ENCODE results near the gene HYDIN. TPM values are rescaled to one million over a fixed set of nuclear protein-coding genes. Genes with fewer than 3 reads are reported as not detected.

The HYDIN gene
- total and polyA plus RNA-seq, 4 donors = 0.14 to 3.0 (median 0.60) TPM

DNA sequence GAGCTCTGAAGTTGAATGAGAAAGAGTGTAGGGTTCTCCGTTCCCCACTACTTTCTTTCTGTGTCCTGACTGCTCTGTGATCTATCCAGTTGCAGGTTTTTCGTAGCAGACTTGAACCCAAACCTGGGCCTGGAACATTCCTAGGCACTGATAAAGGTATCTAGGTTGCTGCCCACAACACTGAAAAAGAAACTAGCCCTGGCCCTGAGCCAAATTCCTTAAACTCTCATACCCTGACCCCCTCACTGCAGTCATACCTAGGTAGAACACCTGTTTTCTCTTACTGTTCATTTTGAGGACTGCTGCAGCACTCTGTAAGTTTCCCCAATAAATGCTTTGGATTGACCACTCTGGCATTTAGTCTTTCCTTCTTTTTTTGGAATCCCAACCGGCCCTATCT, 5.4 kb downstream of the HYDIN start:
- DNase-seq (ENCODE audit: low spot score) = no peak
- H3K27ac ChIP-seq (ENCODE audit: low read depth in 1 of 2, low read length in 2 of 2) = no peak overlapping the region
- WGBS = 84% methylated on average over 3 of the region's 3 CpGs
- H3K36me3 ChIP-seq (ENCODE audit: control insufficient read depth in 4 of 4, insufficient read depth in 3 of 4, low read depth in 1 of 4, low read length in 3 of 4) = no peaks in the 10 kb centered on the region
- TF ChIP-seq FOXA1 (IDR thresholded peaks at IDR 0.05) = no peak
- TF ChIP-seq, protein P1, sequence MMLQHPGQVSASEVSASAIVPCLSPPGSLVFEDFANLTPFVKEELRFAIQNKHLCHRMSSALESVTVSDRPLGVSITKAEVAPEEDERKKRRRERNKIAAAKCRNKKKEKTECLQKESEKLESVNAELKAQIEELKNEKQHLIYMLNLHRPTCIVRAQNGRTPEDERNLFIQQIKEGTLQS (IDR thresholded peaks at IDR 0.05) = no peak
- TF ChIP-seq, protein P2, sequence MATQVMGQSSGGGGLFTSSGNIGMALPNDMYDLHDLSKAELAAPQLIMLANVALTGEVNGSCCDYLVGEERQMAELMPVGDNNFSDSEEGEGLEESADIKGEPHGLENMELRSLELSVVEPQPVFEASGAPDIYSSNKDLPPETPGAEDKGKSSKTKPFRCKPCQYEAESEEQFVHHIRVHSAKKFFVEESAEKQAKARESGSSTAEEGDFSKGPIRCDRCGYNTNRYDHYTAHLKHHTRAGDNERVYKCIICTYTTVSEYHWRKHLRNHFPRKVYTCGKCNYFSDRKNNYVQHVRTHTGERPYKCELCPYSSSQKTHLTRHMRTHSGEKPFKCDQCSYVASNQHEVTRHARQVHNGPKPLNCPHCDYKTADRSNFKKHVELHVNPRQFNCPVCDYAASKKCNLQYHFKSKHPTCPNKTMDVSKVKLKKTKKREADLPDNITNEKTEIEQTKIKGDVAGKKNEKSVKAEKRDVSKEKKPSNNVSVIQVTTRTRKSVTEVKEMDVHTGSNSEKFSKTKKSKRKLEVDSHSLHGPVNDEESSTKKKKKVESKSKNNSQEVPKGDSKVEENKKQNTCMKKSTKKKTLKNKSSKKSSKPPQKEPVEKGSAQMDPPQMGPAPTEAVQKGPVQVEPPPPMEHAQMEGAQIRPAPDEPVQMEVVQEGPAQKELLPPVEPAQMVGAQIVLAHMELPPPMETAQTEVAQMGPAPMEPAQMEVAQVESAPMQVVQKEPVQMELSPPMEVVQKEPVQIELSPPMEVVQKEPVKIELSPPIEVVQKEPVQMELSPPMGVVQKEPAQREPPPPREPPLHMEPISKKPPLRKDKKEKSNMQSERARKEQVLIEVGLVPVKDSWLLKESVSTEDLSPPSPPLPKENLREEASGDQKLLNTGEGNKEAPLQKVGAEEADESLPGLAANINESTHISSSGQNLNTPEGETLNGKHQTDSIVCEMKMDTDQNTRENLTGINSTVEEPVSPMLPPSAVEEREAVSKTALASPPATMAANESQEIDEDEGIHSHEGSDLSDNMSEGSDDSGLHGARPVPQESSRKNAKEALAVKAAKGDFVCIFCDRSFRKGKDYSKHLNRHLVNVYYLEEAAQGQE (IDR thresholded peaks at IDR 0.05) = no peak
- no peak for TF ChIP-seq SP1 (IDR thresholded peaks at IDR 0.05)
- TF ChIP-seq NR2F2 (IDR thresholded peaks at IDR 0.05) = no peak
- TF ChIP-seq, protein P3, sequence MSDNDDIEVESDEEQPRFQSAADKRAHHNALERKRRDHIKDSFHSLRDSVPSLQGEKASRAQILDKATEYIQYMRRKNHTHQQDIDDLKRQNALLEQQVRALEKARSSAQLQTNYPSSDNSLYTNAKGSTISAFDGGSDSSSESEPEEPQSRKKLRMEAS (IDR thresholded peaks at IDR 0.05) = no peak
- TF ChIP-seq, protein P4, sequence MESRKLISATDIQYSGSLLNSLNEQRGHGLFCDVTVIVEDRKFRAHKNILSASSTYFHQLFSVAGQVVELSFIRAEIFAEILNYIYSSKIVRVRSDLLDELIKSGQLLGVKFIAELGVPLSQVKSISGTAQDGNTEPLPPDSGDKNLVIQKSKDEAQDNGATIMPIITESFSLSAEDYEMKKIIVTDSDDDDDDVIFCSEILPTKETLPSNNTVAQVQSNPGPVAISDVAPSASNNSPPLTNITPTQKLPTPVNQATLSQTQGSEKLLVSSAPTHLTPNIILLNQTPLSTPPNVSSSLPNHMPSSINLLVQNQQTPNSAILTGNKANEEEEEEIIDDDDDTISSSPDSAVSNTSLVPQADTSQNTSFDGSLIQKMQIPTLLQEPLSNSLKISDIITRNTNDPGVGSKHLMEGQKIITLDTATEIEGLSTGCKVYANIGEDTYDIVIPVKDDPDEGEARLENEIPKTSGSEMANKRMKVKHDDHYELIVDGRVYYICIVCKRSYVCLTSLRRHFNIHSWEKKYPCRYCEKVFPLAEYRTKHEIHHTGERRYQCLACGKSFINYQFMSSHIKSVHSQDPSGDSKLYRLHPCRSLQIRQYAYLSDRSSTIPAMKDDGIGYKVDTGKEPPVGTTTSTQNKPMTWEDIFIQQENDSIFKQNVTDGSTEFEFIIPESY (IDR thresholded peaks at IDR 0.05) = no peak
- no peak for TF ChIP-seq FOXA2 (IDR thresholded peaks at IDR 0.05)
- no peak for TF ChIP-seq RXRA (IDR thresholded peaks at IDR 0.05)
- no peak for TF ChIP-seq EGR1 (IDR thresholded peaks at IDR 0.05; ENCODE audit: low read depth in 2 of 2)
- no peak for TF ChIP-seq GABPA (IDR thresholded peaks at IDR 0.05 in 1 of 2, conservative IDR thresholded peaks at IDR 0.05 in 1 of 2)
- H3K9me3 ChIP-seq (ENCODE audit: control insufficient read depth in 4 of 4, low read length in 3 of 4) = peaks cover 4 to 8% (median 6%) of the 10 kb centered on the region in 4 donors
- no peak overlapping the region for H3K9ac ChIP-seq (ENCODE audit: low read depth in 1 of 2, low read length in 2 of 2)
- no peak overlapping the region for H3K4me3 ChIP-seq (ENCODE audit: low read depth in 1 of 3, low read length in 3 of 3)
- peaks cover 0 to 3% (median 0%) of the 10 kb centered on the region in 4 donors for H3K27me3 ChIP-seq (ENCODE audit: control insufficient read depth in 4 of 4, insufficient read depth in 4 of 4, low read length in 3 of 4)
- H3K4me1 ChIP-seq (ENCODE audit: control insufficient read depth in 4 of 4, insufficient read depth in 4 of 4, low read length in 3 of 4) = no peaks in the 10 kb centered on the region

DNA sequence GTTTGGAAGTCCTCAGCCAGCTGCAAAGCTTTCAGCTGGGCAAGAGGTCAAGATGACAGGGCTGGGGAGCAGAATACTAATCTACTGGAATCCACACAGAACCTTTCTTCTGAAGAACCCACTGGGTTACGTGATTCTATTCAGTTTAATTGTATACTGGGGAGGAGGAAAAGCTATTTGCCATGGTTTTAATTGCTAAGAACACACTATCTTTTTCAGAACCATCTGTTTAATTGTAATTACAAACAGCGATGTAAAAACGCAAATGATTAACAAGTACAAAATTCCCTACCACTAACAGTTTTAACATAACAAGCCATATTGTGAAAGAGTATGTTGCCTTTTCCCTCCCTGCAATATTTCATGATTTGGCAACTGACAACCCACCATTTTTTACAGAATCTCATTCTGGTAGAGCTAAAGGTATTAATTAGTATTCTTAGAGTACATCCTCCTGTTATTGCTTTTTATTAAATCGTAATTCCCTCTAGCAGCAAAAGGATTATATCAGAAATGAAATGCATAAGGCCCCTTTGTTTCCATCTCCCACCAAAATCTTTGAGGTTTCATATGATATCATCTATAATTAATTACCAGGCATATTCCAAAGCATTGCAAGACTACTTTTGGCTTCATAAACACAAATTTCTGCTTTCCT, 12.1 kb downstream of the HYDIN start:
- 65% methylated on average over 4 of the region's 4 CpGs for WGBS
- no peak overlapping the region for H3K4me3 ChIP-seq (ENCODE audit: low read depth in 1 of 3, low read length in 3 of 3)
- peaks cover 0 to 4% (median under 1%) of the 10 kb centered on the region in 4 donors for H3K9me3 ChIP-seq (ENCODE audit: control insufficient read depth in 4 of 4, low read length in 3 of 4)
- no peak for DNase-seq (ENCODE audit: low spot score)
- H3K9ac ChIP-seq (ENCODE audit: low read depth in 1 of 2, low read length in 2 of 2) = no peak overlapping the region
- H3K27ac ChIP-seq (ENCODE audit: low read depth in 1 of 2, low read length in 2 of 2) = no peak overlapping the region
- no peaks in the 10 kb centered on the region for H3K36me3 ChIP-seq (ENCODE audit: control insufficient read depth in 4 of 4, insufficient read depth in 3 of 4, low read depth in 1 of 4, low read length in 3 of 4)
- no peak for TF ChIP-seq RAD21 (IDR thresholded peaks at IDR 0.05)
- TF ChIP-seq, protein P2 (IDR thresholded peaks at IDR 0.05) = no peak
- TF ChIP-seq HNF4G (IDR thresholded peaks at IDR 0.05) = no peak
- TF ChIP-seq, protein P3 (IDR thresholded peaks at IDR 0.05) = no peak
- TF ChIP-seq JUND (IDR thresholded peaks at IDR 0.05) = no peak
- TF ChIP-seq, protein P1 (IDR thresholded peaks at IDR 0.05) = no peak
- TF ChIP-seq HNF4A (conservative IDR thresholded peaks at IDR 0.05) = no peak
- TF ChIP-seq FOXA2 (IDR thresholded peaks at IDR 0.05) = no peak
- no peak for TF ChIP-seq YY1 (IDR thresholded peaks at IDR 0.05)
- TF ChIP-seq NR2F2 (IDR thresholded peaks at IDR 0.05) = no peak
- TF ChIP-seq, protein P4 (IDR thresholded peaks at IDR 0.05) = no peak
- no peak for TF ChIP-seq SP1 (IDR thresholded peaks at IDR 0.05)
- H3K4me1 ChIP-seq (ENCODE audit: control insufficient read depth in 4 of 4, insufficient read depth in 4 of 4, low read length in 3 of 4) = no peaks in the 10 kb centered on the region
- no peaks in the 10 kb centered on the region for H3K27me3 ChIP-seq (ENCODE audit: control insufficient read depth in 4 of 4, insufficient read depth in 4 of 4, low read length in 3 of 4)

Data from liver (tissue), 9 donors.